Measurements from ENCODE around the gene MOGAT3.

DNA sequence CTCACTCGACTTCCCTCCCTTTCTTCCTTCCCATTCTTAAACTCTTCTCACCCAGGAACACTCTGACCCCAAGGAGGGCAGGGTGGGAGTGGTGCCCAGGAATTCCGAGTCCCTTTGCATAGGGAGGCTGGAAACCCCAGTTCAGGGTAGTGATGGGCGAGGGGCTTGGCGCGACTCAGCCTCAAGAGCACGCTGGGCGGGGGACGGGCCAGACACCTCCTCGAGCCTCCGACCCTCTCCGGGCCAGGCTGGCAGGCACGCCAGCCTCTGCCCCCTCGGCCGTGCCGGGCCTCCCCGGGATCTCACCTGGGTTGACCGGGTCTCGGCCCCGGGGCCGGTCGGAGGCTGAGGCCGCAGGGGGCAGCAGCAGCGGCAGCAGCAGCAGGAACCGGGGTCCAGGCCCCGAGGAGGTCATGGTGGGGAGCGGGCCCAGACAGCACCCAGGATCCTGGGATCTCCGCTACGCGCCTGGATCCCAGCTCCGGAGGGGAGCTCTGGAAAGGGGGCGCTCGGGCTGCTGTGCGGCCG, 16.1 kb upstream of the MOGAT3 start:
- TF ChIP-seq, protein P1, sequence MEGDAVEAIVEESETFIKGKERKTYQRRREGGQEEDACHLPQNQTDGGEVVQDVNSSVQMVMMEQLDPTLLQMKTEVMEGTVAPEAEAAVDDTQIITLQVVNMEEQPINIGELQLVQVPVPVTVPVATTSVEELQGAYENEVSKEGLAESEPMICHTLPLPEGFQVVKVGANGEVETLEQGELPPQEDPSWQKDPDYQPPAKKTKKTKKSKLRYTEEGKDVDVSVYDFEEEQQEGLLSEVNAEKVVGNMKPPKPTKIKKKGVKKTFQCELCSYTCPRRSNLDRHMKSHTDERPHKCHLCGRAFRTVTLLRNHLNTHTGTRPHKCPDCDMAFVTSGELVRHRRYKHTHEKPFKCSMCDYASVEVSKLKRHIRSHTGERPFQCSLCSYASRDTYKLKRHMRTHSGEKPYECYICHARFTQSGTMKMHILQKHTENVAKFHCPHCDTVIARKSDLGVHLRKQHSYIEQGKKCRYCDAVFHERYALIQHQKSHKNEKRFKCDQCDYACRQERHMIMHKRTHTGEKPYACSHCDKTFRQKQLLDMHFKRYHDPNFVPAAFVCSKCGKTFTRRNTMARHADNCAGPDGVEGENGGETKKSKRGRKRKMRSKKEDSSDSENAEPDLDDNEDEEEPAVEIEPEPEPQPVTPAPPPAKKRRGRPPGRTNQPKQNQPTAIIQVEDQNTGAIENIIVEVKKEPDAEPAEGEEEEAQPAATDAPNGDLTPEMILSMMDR (IDR thresholded peaks at IDR 0.05) = peak; percentile 40; the same call in 1 of the 2 replicates
- TF ChIP-seq ZFX (IDR thresholded peaks at IDR 0.05; ENCODE audit: borderline replicate concordance) = no peak
